K562 (cell line): Measurements from ENCODE around the gene SH3BP2. TPM values are rescaled to one million over a fixed set of nuclear protein-coding genes. Genes with fewer than 3 reads are reported as not detected.

Source experiments
- DPF2 ChIP-seq: fragments of 450-650 bp; IDR thresholded peaks from 2 replicates; pipeline ENCODE4 v1.6.1; 2016
- MCM3 ChIP-seq: fragments of 450-650 bp; IDR thresholded peaks from 2 replicates; pipeline ENCODE4 v1.6.1; 2016
- MITF ChIP-seq: IDR thresholded peaks from 2 replicates; pipeline ENCODE4 v1.6.1; 2014; ENCODE audit warnings: antibody characterized with exemption
- MYNN ChIP-seq, 2 experiments: sonication (generic); formaldehyde crosslinking in 1 of 2; IDR thresholded peaks; 2 replicates each; pipeline versions ENCODE4 v1.5.0 to v1.6.1; 2016 to 2020; ENCODE audit warnings: antibody characterized with exemption in 1 of 2, missing genetic modification reagents in 1 of 2
- PBX2 ChIP-seq, 2 experiments: IDR thresholded peaks in 1 of 2; conservative IDR thresholded peaks in 1 of 2; 2 replicates each; pipeline ENCODE4 v1.6.1; 2016; ENCODE audit warnings: low read depth in 2 of 2, mild to moderate bottlenecking in 1 of 2, missing compliant biosample characterization in 1 of 2, missing genetic modification characterization in 1 of 2, moderate library complexity in 1 of 2
- RREB1 ChIP-seq: fragments of 250-450 bp; sonication (Bioruptor Pico); IDR thresholded peaks from 2 replicates; pipeline ENCODE4 v1.4.0; 2020
- SMAD1 ChIP-seq: fragments of 150-350 bp; IDR thresholded peaks from 2 replicates; pipeline ENCODE4 v1.6.1; 2014; ENCODE audit warnings: low read length, low read depth; ENCODE audit not compliant: partially characterized antibody
- polyA plus RNA-seq, 8 experiments: library from polyadenylated mRNA; depleted of rRNA in 4 of 8; stranded (reverse) in 5 of 8; unstranded in 3 of 8; fragments of >200 nt; fragmentation: Nextera tagmentation in 2 of 8; fragmentation: Illumina TruSeq in 1 of 8; extraction: Ambion mirVana in 2 of 8; extraction: Trizol in 1 of 8; gene quantifications; 2 replicates each; pipeline versions ENCODE4 v1.2.1 to v1.2.3, GENCODE V29; 2011 to 2014; ENCODE audit warnings: inconsistent platforms in 1 of 8, missing spikeins in 1 of 8
- total RNA-seq, 7 experiments: library from RNA; depleted of rRNA in 6 of 7; stranded (reverse); fragments of >200 nt in 6 of 7; fragmentation: Illumina TruSeq in 2 of 7; extraction: Trizol in 2 of 7; gene quantifications; 2 replicates each; pipeline versions ENCODE4 v1.2.1 to v1.2.3, GENCODE V29; 2011 to 2021; ENCODE audit warnings: low replicate concordance in 1 of 7

The SH3BP2 gene
- total and polyA plus RNA-seq, 9 of the 15 experiments (the other 6 are each of a cell fraction or from before 2014, with no cell fraction given), result 0.34 to 16.0 (median 5.1) TPM

- no peak for TF ChIP-seq PBX2 (CRISPR knock-in tag; IDR thresholded peaks at IDR 0.05; ENCODE audit: low read depth)
- TF ChIP-seq PBX2 (tag; conservative IDR thresholded peaks at IDR 0.05; ENCODE audit: low read depth), result peak; percentile 48; the same call in 1 of the 2 replicates
- TF ChIP-seq MCM3, result no peak
- no peak for TF ChIP-seq RREB1 (CRISPR knock-in tag)
- TF ChIP-seq MITF, result no peak
- TF ChIP-seq MYNN (IDR thresholded peaks at IDR 0.05), result no peak
- no peak for TF ChIP-seq MYNN (CRISPR knock-in tag; IDR thresholded peaks at IDR 0.05)
- no peak for TF ChIP-seq DPF2
- no peak for TF ChIP-seq SMAD1
- TF ChIP-seq, all 486 proteins: peak for 4
Measured at GRCh38 chr4:2847302-2847871, 54.5 kb downstream of the SH3BP2 start (continued).
